Measurements from ENCODE around the gene VKORC1.

The VKORC1 gene

GRCh38 chr16:31133046-31133501 is 38.5 kb upstream of the VKORC1 start:
- H3K4me3 ChIP-seq (replicated peaks; ENCODE audit: low read depth, low read length): no peak overlapping the region
- DNase-seq (ENCODE audit: extremely low read depth, low read depth): no peak
- TF ChIP-seq CTCF (IDR thresholded peaks at IDR 0.05; ENCODE audit: low read depth, low read length, missing control alignments): no peak

- no peak for TF ChIP-seq CTCF (IDR thresholded peaks at IDR 0.05; ENCODE audit: low read depth, low read length, missing control alignments)
- no peak for DNase-seq (ENCODE audit: extremely low read depth, low read depth)
- H3K4me3 ChIP-seq (replicated peaks; ENCODE audit: low read depth, low read length): no peak overlapping the region
Measured at GRCh38 chr16:31132303-31132979, 37.8 kb upstream of the VKORC1 start.

GRCh38 chr16:31131841-31132271 is 37.3 kb upstream of the VKORC1 start:
- TF ChIP-seq CTCF (IDR thresholded peaks at IDR 0.05; ENCODE audit: low read depth, low read length, missing control alignments): no peak
- no peak for DNase-seq (ENCODE audit: extremely low read depth, low read depth)
- no peak overlapping the region for H3K4me3 ChIP-seq (replicated peaks; ENCODE audit: low read depth, low read length)

GRCh38 chr16:31131416-31131815 is 36.8 kb upstream of the VKORC1 start:
- no peak for TF ChIP-seq CTCF (IDR thresholded peaks at IDR 0.05; ENCODE audit: low read depth, low read length, missing control alignments)
- DNase-seq (ENCODE audit: extremely low read depth, low read depth): no peak
- no peak overlapping the region for H3K4me3 ChIP-seq (replicated peaks; ENCODE audit: low read depth, low read length)

- H3K4me3 ChIP-seq (replicated peaks; ENCODE audit: low read depth, low read length): no peak overlapping the region
- DNase-seq (ENCODE audit: extremely low read depth, low read depth): no peak
- no peak for TF ChIP-seq CTCF (IDR thresholded peaks at IDR 0.05; ENCODE audit: low read depth, low read length, missing control alignments)
Measured at GRCh38 chr16:31130899-31131298, 36.3 kb upstream of the VKORC1 start.

- H3K4me3 ChIP-seq (replicated peaks; ENCODE audit: low read depth, low read length): no peak overlapping the region
- DNase-seq (ENCODE audit: extremely low read depth, low read depth): no peak
- TF ChIP-seq CTCF (IDR thresholded peaks at IDR 0.05; ENCODE audit: low read depth, low read length, missing control alignments): no peak
Measured at GRCh38 chr16:31130336-31130891, 35.8 kb upstream of the VKORC1 start.
